Prostate gland (tissue), 2 donors: Measurements from ENCODE around the gene GTPBP1.

ENCODE experiments used
- CTCF ChIP-seq, 4 experiments: fragments of 200-600 bp in 2 of 4; fragments of 450-650 bp in 2 of 4; sonication (generic) in 2 of 4; IDR thresholded peaks; 1 replicate in 3 of 4; 2 replicates in 1 of 4; pipeline ENCODE4 v1.5.1; 2016 to 2019; ENCODE audit warnings: antibody characterized with exemption in 4 of 4, mild to moderate bottlenecking in 2 of 4, moderate library complexity in 2 of 4
- POLR2A ChIP-seq: fragments of 450-650 bp; IDR thresholded peaks from one replicate; pipeline ENCODE4 v1.6.1; 2016; ENCODE audit warnings: antibody characterized with exemption, mild to moderate bottlenecking
- POLR2AphosphoS5 ChIP-seq: sonication (generic); formaldehyde crosslinking; IDR thresholded peaks from one replicate; pipeline ENCODE4 v1.6.1; 2017; ENCODE audit warnings: antibody characterized with exemption

- TF ChIP-seq POLR2A (no peak), CTCF (IDR thresholded peaks at IDR 0.05) (no peak), POLR2AphosphoS5 (no peak)
Measured at GRCh38 chr22:38737302-38738060, 31.7 kb downstream of the GTPBP1 start.
